Aorta (tissue), 5 donors: ENCODE results near the gene MROH8. TPM values are rescaled to one million over a fixed set of nuclear protein-coding genes. Genes with fewer than 3 reads are reported as not detected.

ENCODE experiments used
- ATAC-seq: fragments of 200-7000 bp; cut with Tn5 transposase; one replicate; pipeline ENCODE4 v1.9.1; 2022; ENCODE audit warnings: moderate library complexity; ENCODE audit not compliant: low FRiP score
- DNase-seq, 2 donors: peaks; one replicate each; pipeline ENCODE4 v3.0.0-alpha.2; 2020
- H3K27ac ChIP-seq, 2 donors: one replicate each; pipeline ENCODE4 v1.5.1; 2013; ENCODE audit warnings: low read length in 2 of 2, mild to moderate bottlenecking in 2 of 2, moderate library complexity in 2 of 2, control low read depth in 1 of 2, inconsistent platforms in 1 of 2, low read depth in 1 of 2
- H3K27me3 ChIP-seq, 2 donors: one replicate each; pipeline ENCODE4 v1.6.1; 2013; ENCODE audit warnings: control low read depth in 1 of 2, low read length in 1 of 2, mild to moderate bottlenecking in 1 of 2, moderate library complexity in 1 of 2; ENCODE audit not compliant: insufficient read depth in 2 of 2, control insufficient read depth in 1 of 2
- H3K36me3 ChIP-seq, 2 donors: one replicate each; pipeline ENCODE4 v1.6.1; 2013; ENCODE audit warnings: control low read depth in 1 of 2, low read length in 1 of 2, mild to moderate bottlenecking in 1 of 2; ENCODE audit not compliant: insufficient read depth in 2 of 2, control insufficient read depth in 1 of 2
- H3K4me1 ChIP-seq, 2 donors: one replicate each; pipeline ENCODE4 v1.6.1; 2013; ENCODE audit warnings: low read length in 2 of 2, control low read depth in 1 of 2, mild to moderate bottlenecking in 1 of 2, moderate library complexity in 1 of 2; ENCODE audit not compliant: insufficient read depth in 2 of 2, control insufficient read depth in 1 of 2
- H3K4me3 ChIP-seq, 2 donors: one replicate each; pipeline ENCODE4 v1.5.1; 2013; ENCODE audit warnings: low read length in 2 of 2, control low read depth in 1 of 2, mild to moderate bottlenecking in 1 of 2
- H3K9me3 ChIP-seq: one replicate; pipeline ENCODE4 v1.6.1; 2013; ENCODE audit warnings: mild to moderate bottlenecking, low read length; ENCODE audit not compliant: control insufficient read depth
- WGBS, 2 donors: extraction: QIAGEN DNeasy Blood & Tissue Kit; methylation state at CpG; one replicate each; pipeline ENCODE4 v1.1.7; 2013; 5-methylcytosine and 5-hydroxymethylcytosine counted together
- intact Hi-C, 2 donors: fragments of 100-400 bp; cut with DNase I; formaldehyde crosslinking; loops; one replicate each; pipeline versions ENCODE4 v1.14.2 to v1.15.0; 2022
- polyA plus RNA-seq, 2 donors: library from polyadenylated mRNA; stranded (reverse); fragments of 200-250 nt; gene quantifications; one replicate each; pipeline ENCODE4 v1.2.3, GENCODE V29; 2013
- total RNA-seq, 2 donors: library from RNA; stranded (reverse); fragmentation: NEBNext Ultra II Directional; extraction: Animal tissue kit (Norgen Biotek cat#: 25700); gene quantifications; one replicate each; pipeline ENCODE4 v1.2.1, GENCODE V29; 2021
- donor health status: healthy with polysubstance abuse.
- donor health status: Bipolar disorder and iron deficiency.
- donor health status: DM: no; HTN: no; CAD: no.
- donor health status: DM: no; HTN: no; CAD: no.
- donor health status: DM: yes; HTN: yes; CAD: no.

Gene MROH8
- total and polyA plus RNA-seq, 4 donors, result 3.4 to 9.3 (median 5.1) TPM; not detected in 1

- H3K4me1 ChIP-seq, result peaks cover 2 to 4% of the 10 kb centered on the region in 2 donors
- H3K27ac ChIP-seq, result peak overlapping the region; percentile 36 to 82
- DNase-seq (no peak), ATAC-seq (no peak)
- H3K36me3 ChIP-seq, result peaks cover 4 to 6% of the 10 kb centered on the region in 2 donors
- WGBS, 2 donors, result 43 to 45% methylated on average over 10 of the region's 10 CpGs
- H3K4me3 ChIP-seq, result no peak overlapping the region
- H3K9me3 ChIP-seq, result no peaks in the 10 kb centered on the region
- H3K27me3 ChIP-seq, result no peaks in the 10 kb centered on the region
- intact Hi-C loops, result no loop called here
These were observed 40.7 kb upstream of the MROH8 start for GRCh38 chr20:37219751-37220668.

GRCh38 chr20:37218976-37219375 is 39.6 kb upstream of the MROH8 start:
- ATAC-seq, result no peak
- H3K27ac ChIP-seq, result no peak overlapping the region
- no peaks in the 10 kb centered on the region for H3K27me3 ChIP-seq
- H3K4me3 ChIP-seq, result no peak overlapping the region
- DNase-seq, result no peak
- peaks cover 2 to 4% of the 10 kb centered on the region in 2 donors for H3K4me1 ChIP-seq
- intact Hi-C loops, result no loop called here
- no peaks in the 10 kb centered on the region for H3K9me3 ChIP-seq
- H3K36me3 ChIP-seq, result peaks cover 3 to 5% of the 10 kb centered on the region in 2 donors
- WGBS, 2 donors, result 72 to 88% methylated on average over 4 of the region's 4 CpGs

- intact Hi-C loops, result no loop called here
These were observed 39.1 kb upstream of the MROH8 start for GRCh38 chr20:37218441-37218840.

GRCh38 chr20:37209661-37210314 is 30.4 kb upstream of the MROH8 start:
- DNase-seq, result no peak
- H3K36me3 ChIP-seq, result peaks cover 11% of the 10 kb centered on the region in 2 donors
- H3K27ac ChIP-seq, result no peak overlapping the region
- no peaks in the 10 kb centered on the region for H3K9me3 ChIP-seq
- H3K4me3 ChIP-seq, result no peak overlapping the region
- ATAC-seq, result no peak
- H3K4me1 ChIP-seq, result no peaks in the 10 kb centered on the region
- intact Hi-C loops, result no loop called here
- no peaks in the 10 kb centered on the region for H3K27me3 ChIP-seq
- 84 to 86% methylated on average over 6 of the region's 6 CpGs for WGBS, 2 donors

More at GRCh38 chr20:37218441-37218840, 39.1 kb upstream of the MROH8 start:
- ATAC-seq (no peak), DNase-seq (no peak)
- Histone ChIP-seq H3K36me3 (peaks cover 0 to 4% of the 10 kb centered on the region in 2 donors), H3K27me3 (no peaks in the 10 kb centered on the region), H3K27ac (no peak overlapping the region), H3K4me1 (peaks cover 2 to 4% of the 10 kb centered on the region in 2 donors), H3K4me3 (no peak overlapping the region), H3K9me3 (no peaks in the 10 kb centered on the region)
- WGBS, 2 donors, result 92 to 98% methylated on average over 4 of the region's 4 CpGs

GRCh38 chr20:37209193-37209592 is 29.8 kb upstream of the MROH8 start:
- 96 to 97% methylated on average over 3 of the region's 3 CpGs for WGBS, 2 donors
- Histone ChIP-seq H3K4me3 (no peak overlapping the region), H3K27me3 (no peaks in the 10 kb centered on the region), H3K36me3 (peaks cover 11 to 17% of the 10 kb centered on the region in 2 donors), H3K27ac (no peak overlapping the region), H3K4me1 (no peaks in the 10 kb centered on the region), H3K9me3 (no peaks in the 10 kb centered on the region)
- intact Hi-C loops, result no loop called here
- no peak for DNase-seq
- ATAC-seq, result no peak

- Histone ChIP-seq H3K4me1 (no peaks in the 10 kb centered on the region), H3K27me3 (no peaks in the 10 kb centered on the region), H3K27ac (no peak overlapping the region), H3K36me3 (peaks cover 6 to 16% of the 10 kb centered on the region in 2 donors), H3K4me3 (no peak overlapping the region), H3K9me3 (no peaks in the 10 kb centered on the region)
- intact Hi-C loops, result no loop called here
- DNase-seq (no peak), ATAC-seq (no peak)
- 94 to 96% methylated on average over 11 of the region's 11 CpGs for WGBS, 2 donors
These were observed 27.8 kb upstream of the MROH8 start for GRCh38 chr20:37207171-37207570.

GRCh38 chr20:37205794-37206193 is 26.4 kb upstream of the MROH8 start:
- Histone ChIP-seq H3K27ac (no peak overlapping the region), H3K27me3 (no peaks in the 10 kb centered on the region), H3K36me3 (peaks cover 6 to 16% of the 10 kb centered on the region in 2 donors), H3K4me1 (no peaks in the 10 kb centered on the region), H3K9me3 (no peaks in the 10 kb centered on the region), H3K4me3 (no peak overlapping the region)
- DNase-seq (no peak), ATAC-seq (no peak)
- 41 to 45% methylated on average over 2 of the region's 2 CpGs for WGBS, 2 donors
- intact Hi-C loops, result no loop called here

- intact Hi-C loops, result no loop called here
- H3K4me3 ChIP-seq, result no peak overlapping the region
- ATAC-seq (no peak), DNase-seq (no peak)
- no peaks in the 10 kb centered on the region for H3K9me3 ChIP-seq
- 75 to 82% methylated on average over 6 of the region's 6 CpGs for WGBS, 2 donors
- peaks cover 10 to 16% of the 10 kb centered on the region in 2 donors for H3K36me3 ChIP-seq
- H3K4me1 ChIP-seq, result no peaks in the 10 kb centered on the region
- H3K27ac ChIP-seq, result no peak overlapping the region
- H3K27me3 ChIP-seq, result no peaks in the 10 kb centered on the region
These were observed 25.8 kb upstream of the MROH8 start for GRCh38 chr20:37205130-37205529.
